Measurements from ENCODE around the gene ERBB4.

DNA sequence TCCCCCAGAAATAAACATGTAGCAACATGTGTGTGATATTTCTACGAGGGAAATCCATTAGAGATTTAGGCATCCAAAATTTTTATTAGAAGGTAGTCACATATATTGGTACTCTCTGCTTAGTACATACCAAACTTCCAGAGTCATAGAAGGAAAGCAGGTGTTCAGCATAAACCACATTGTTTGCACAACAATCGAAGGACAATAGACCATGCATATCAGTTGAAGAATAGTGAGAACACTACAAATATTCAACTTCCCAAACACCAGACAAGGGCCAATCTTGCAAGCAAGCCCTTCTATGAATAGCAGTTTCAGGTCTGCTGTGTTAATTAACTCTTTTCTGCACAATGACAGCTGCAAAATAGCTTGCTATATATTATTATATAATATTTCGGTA, 702.2 kb downstream of the ERBB4 start:
- no peak for TF ChIP-seq EZH2 (IDR thresholded peaks at IDR 0.05; ENCODE audit: insufficient read depth, low read length)
- TF ChIP-seq, protein P1, sequence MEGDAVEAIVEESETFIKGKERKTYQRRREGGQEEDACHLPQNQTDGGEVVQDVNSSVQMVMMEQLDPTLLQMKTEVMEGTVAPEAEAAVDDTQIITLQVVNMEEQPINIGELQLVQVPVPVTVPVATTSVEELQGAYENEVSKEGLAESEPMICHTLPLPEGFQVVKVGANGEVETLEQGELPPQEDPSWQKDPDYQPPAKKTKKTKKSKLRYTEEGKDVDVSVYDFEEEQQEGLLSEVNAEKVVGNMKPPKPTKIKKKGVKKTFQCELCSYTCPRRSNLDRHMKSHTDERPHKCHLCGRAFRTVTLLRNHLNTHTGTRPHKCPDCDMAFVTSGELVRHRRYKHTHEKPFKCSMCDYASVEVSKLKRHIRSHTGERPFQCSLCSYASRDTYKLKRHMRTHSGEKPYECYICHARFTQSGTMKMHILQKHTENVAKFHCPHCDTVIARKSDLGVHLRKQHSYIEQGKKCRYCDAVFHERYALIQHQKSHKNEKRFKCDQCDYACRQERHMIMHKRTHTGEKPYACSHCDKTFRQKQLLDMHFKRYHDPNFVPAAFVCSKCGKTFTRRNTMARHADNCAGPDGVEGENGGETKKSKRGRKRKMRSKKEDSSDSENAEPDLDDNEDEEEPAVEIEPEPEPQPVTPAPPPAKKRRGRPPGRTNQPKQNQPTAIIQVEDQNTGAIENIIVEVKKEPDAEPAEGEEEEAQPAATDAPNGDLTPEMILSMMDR (IDR thresholded peaks at IDR 0.05; ENCODE audit: insufficient read depth, low read depth, low read length) = no peak

All from astrocyte (in vitro differentiated cells and primary cell).